NCI-H187 treated with DMSO at 0.1 percent for 48 hours (cell line): ENCODE data around the gene ITGAE.

Experiments
- DNase-seq: peaks from one replicate; lab custom pipeline; 2025; lab: John Stamatoyannopoulos, UW

Gene ITGAE

DNA sequence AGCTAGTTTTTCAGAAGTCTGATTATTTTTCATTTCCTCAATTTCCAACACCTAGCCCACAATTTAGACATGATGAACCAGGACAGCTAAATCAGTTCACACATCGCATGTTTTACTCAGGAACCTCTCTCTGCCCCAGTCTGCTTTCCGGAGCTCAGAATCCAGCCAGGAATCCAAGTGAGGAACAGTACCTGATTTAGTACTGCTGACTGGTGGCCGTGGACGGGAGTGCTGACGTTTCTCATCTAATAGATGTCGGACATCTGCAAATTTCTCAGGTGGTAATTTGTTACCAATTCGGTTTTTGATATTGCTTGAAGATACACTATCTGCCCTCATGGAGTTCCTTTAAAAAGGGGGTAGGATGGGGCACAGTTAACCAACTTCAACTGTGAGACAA lies 14.9 kb upstream of the ITGAE start:
- DNase-seq: no peak

DNA sequence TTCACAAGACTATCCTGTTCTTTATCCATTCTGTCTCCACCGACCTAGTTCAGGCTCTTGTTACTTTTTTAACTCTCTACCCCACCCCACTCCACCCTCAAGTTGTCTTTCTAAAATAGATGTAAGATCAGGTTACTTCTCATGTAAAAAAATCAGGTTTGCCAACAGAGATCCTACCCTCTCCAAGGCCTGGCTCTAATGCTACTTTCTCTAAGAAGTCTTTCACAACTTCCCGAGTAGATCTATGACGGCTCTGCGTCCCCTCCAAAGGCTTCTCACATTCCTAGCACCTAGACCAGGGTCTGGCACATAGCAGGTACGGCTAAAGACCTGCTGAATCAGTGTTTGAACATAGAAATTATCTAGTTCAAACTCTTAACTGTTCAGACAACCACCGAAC lies 14.1 kb upstream of the ITGAE start:
- no peak for DNase-seq

GRCh38 chr17:3814361-3814760 lies 13.4 kb upstream of the ITGAE start:
- no peak for DNase-seq

DNA sequence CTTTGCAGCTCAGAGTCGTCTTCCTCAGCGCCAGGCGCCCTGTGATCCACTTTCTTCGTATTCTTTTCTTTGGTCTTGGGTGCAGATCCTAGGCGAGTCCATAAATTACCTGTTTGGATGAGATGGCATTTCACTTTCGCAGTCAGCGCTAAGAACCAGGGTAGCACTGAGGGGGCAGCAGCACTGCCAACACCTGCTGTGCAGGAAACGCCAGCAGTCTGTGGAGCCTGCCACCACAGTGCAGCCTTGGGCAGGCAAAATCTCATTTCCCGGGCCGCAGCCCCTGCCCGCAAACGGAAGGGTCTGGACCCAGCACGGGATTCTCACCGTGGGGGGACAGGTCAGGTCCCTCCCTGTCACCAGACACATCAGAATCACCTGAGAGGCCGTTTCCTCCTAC lies 12.2 kb upstream of the ITGAE start:
- DNase-seq: no peak

DNA sequence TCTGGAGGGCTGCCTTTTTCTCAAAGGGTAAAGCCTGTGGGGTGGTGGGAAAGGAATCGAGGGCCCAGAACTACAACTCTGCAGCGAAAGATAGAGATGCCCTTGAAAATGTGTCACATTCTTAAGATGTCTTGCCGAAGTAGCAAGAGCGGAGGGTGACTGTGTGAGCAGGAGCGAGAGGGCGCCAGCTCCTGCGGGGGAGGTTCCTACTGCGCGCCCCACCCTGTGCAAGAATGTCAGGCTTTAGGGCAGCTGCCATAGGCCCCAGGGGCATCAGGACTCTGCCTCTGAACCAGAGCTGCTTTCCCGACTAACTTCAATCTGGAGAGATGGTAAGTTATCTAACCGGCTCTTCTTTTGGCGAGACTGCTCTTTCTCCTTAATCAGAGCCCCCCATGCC lies 11.8 kb upstream of the ITGAE start:
- no peak for DNase-seq

DNA sequence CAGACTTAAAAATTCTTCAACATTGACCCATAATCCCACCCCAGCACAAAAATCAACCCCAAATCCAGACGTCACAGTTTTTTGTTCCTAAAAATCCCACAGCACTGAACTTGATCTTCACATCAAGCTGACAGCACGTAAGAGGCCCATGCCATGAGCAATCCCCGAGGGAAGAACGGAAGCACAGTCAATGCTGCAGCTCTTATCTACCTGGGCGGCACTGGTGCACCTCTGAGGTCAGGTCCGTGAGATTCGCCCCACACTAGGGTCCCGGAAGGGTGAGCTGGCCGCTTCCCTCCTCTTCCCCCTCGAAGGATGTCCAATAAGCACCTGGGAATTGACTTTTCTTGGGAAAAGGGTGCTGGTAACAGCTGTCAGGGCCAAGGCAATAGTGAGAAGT lies 11.3 kb upstream of the ITGAE start:
- DNase-seq: no peak

GRCh38 chr17:3810019-3810418 lies 9.0 kb upstream of the ITGAE start:
- no peak for DNase-seq

GRCh38 chr17:3809135-3809534 lies 8.1 kb upstream of the ITGAE start:
- no peak for DNase-seq

DNA sequence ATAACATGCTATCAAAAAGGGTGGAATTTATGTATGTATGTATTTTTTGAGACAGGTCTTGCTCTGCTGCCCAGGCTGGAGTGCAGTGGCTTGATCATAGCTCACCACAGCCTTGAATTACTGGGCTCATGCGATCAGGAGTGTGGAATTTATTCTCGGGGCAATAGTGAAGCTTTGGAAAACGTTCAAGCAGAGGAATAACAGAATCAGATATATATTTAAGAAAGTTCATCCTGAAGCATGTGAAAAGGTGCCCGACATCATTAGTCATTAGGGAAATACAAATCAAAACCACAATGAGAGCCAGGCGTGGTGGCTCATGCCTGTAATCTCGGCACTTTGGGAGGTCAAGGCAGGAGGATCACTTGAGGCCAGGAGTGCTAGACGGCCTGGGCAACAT lies 7.7 kb upstream of the ITGAE start:
- no peak for DNase-seq

DNA sequence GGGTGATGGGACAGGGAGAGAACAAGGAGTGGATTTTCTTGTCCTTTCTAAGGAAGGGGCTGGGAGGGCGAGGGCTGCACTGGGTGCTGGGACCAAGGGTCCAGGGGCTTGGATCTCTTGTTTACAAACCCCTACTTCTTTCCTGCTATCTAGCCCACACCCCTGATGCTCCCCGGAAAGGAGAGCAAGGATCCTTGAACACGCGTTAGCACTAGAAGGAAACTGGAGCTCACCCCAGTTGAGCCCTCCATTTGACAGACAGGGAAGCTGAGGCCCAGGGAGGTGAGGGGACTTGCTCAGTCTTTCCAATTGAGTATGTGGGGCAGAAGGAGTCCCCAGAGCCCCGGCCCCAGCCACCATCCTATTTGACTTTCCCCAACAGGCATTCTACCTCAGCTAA lies 4.6 kb upstream of the ITGAE start:
- no peak for DNase-seq

DNA sequence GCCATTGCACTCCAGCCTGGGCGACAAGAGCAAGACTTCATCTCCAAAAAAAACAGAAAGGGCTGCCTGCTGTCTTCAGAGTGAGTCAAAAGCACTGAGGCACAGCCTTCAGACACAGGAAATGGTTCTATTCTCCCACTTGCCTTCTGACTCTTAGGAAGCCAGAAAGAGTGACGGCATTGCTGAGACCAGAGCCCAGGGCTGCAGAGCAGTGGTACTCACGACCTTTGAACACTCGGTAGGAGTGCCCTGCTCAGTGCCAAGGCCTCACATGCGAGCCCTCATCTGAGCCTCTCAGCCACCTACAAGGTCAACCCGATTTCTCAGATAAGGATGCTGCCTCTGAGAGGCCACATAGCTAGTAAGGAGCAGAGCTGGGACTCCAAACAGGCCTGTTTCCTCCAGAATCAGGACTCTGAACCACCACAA lies 3.5 kb upstream of the ITGAE start:
- DNase-seq: no peak

GRCh38 chr17:3803308-3803640 lies 2.3 kb upstream of the ITGAE start:
- DNase-seq: no peak

DNA sequence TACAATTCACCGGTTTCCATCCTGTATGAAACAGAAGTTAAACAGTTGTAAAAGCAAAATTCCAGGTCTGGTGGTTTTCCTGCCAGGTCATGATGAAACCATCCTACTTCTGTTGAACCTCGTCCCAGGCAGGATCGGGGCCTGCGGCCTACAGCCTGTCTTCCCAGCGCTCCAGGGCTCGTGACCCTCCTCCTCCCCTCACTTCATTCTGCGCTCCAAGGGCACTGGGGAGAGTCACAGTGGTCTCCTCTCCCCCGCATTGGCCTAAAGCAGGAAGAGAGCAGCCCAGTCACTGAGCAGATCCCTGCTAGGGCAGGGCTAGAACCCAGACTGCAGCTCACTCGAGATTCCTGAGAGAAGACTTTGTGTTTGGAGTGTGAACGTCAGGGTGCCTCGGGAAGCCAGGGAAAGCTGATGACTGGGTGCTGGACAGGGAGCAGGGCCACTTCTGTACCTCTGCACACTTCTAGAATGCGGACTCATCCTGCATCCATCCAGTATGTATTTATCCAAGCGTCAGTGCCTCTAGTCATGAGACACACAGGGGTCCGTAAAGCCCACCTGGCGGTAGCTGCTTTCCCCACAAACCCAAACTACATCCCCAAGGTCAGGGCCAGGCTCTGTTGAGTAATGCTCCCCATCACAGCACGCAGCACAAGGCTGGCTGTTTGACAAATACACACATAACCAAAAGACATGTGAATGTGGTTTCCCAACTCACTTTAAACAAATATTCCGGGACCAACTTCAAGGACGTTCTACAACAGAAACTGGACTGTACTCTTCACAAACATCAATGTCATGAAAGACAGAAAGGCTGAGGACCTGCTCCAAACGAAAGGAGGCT lies 1.7 kb upstream of the ITGAE start:
- DNase-seq: no peak

DNA sequence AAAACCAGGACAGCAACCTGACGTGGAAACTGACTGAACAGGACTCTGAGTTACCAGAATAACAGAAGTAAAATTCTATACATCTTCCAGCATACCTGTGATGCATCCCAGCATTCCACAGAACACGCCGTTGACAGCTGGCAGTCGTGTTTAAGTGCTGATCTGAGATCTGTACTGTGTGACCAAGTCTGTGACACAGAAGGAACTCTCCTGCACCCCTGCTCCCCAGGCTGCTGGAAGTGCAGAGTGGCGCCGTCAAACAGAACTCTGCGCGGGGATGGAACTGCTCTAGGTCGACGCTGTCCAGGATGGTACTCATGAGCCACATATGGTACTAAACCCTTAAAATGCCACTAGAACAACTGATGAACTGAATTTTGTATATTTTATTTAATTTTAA lies 804 bp upstream of the ITGAE start:
- DNase-seq: no peak

DNA sequence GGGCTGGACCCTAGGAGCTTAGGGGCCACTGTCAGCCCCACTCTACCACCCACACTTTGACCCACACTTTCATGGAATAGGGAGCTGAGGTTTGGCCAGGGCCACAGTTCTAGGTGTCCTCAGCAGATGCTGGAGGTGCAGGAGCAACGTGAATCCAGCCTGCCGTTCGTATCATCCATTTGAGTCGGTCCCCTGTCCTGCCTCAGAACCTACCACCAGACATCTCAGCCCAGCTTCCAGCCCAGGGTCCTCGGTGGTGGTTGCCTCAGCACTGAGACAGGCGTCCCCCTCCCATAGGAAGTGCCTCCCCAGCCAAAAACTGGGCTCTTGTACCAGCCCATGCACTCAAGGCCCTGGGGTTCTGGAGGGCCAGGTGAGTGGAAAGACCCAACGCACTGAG lies 359 bp upstream of the ITGAE start:
- no peak for DNase-seq

- no peak for DNase-seq
Observed at GRCh38 chr17:3799181-3799945, 1.6 kb downstream of the ITGAE start.

GRCh38 chr17:3798273-3799180 lies 2.5 kb downstream of the ITGAE start:
- DNase-seq: no peak

DNA sequence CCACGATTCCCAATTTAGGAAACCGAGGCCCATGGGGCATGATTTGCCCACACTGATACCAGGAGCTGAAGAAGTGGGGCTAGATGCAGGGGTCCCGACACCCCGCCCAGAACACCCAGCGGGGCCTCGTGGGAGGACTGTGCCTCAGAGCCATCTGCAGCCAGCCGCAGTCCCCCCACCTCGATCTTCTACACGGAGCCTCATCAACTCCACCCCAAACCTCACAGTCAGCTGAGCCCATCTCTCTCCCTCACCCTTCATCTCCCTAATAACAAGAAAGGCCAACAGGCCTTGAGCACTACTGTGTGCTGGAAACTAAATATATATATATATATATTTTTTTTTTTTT lies 4.2 kb downstream of the ITGAE start:
- no peak for DNase-seq

DNA sequence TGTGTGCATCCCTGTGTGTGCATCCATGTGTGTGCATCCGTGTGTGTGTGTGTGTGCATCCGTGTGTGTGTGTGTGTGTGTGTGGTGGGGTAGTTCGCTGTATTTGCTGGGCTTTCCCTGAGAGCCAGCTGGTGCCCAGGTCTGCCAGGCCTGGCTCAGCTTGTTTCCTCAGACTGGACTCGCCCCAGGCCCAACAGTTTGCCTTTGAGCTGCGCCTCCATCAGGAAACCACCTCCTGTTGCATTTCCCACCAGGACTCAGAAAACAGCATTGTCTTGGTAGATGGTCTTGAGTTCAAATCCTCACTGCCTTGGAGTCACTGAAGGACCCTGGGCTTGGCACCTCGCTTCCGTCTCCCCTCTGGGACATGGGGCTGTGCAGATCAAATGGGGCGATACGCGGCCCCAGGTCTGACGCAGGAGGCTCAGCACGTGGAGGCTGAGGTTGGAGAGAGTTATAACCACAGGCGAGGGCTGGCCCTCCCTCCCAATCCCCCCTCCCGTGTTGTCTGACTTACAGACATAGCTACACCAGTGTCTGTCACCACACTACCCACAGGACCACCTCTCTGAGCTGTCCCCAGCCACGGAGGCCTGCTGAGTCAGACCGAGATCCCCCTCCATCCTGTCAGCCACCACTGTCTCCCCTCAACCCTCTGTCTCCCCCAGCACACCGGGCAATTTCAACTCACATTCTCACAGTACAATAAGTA lies 4.7 kb downstream of the ITGAE start:
- no peak for DNase-seq

DNA sequence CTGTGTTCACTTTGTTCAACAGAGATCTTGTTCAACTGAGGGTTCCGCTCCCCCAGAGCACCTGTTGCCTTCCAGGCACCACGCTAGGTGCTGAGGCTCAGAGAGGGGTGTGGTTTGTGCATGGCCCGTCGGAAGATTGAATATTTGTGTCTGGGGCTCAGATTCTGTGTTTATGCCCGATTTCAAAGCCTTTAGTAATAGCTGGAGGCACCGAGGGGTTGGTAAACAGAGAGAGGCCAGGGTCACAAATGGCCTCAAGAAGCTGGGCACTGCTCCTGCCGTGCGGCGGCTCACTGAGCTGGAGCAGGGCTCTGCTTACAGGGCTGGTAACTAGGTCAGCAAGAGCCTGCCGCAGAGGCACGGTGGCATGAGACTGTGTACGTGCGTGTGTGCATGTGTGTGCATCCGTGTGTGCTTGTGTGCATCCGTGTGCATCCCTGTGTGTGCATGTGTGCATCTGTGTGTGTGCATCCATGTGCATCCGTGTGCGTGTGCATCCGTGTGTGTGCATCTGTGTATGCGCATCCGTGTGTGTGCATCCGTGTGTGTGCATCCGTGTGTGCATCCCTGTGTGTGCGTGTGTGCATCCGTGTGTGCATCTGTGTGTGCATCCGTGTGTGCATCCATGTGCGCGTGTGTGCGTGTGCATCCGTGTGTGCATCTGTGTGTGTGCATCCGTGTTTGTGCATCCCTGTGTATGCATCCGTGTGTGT lies 5.4 kb downstream of the ITGAE start:
- DNase-seq: no peak
